Stimulated activated naive B cell treated with anti-CD40 and anti-IgM and Interleukin-4, amounts not matched to agents 10 μg/mL and 1 μg/mL and 100 μg/mL, for 72 hours (primary cell): ENCODE data around the gene CXorf58.
"Not testable (repeated sequence)": the region's sequence is repeated elsewhere in the genome, so short reads cannot be mapped to it uniquely, and the experiment has no call there.

Source experiments
- ATAC-seq, 2 donors: fragments of 150-1000 bp; cut with Tn5 transposase; replicated peaks; 2 replicates each; pipeline ENCODE4 v1.10.0; 2021; ENCODE audit warnings: moderate library complexity in 1 of 2
- DNase-seq: peaks from one replicate; pipeline ENCODE4 v3.0.0; 2021
- H3K27ac Mint-ChIP-seq: one replicate; pipeline ENCODE4 v1.8.0; 2022; ENCODE audit warnings: mild to moderate bottlenecking, mixed read lengths
- H3K27me3 Mint-ChIP-seq, 2 donors: one replicate each; pipeline ENCODE4 v1.8.0; 2022; ENCODE audit warnings: mixed read lengths in 2 of 2
- H3K36me3 Mint-ChIP-seq, 2 donors: one replicate each; pipeline ENCODE4 v1.8.0; 2022; ENCODE audit warnings: mixed read lengths in 2 of 2, mild to moderate bottlenecking in 1 of 2
- H3K4me1 Mint-ChIP-seq, 2 donors: one replicate each; pipeline ENCODE4 v1.8.0; 2022; ENCODE audit warnings: mixed read lengths in 2 of 2, mild to moderate bottlenecking in 1 of 2
- H3K4me3 Mint-ChIP-seq, 2 donors: one replicate each; pipeline ENCODE4 v1.8.0; 2022; ENCODE audit warnings: mild to moderate bottlenecking in 2 of 2, mixed read lengths in 2 of 2, moderate library complexity in 1 of 2
- H3K9me3 Mint-ChIP-seq, 2 donors: one replicate each; pipeline ENCODE4 v1.8.0; 2022; ENCODE audit warnings: mixed read lengths in 2 of 2, mild to moderate bottlenecking in 1 of 2

Gene CXorf58

GRCh38 chrX:23888887-23889501, 18.8 kb upstream of the CXorf58 start:
- DNase-seq (no peak), ATAC-seq (no peak)
- Mint-ChIP-seq H3K27me3 (no peaks in the 10 kb centered on the region), H3K9me3 (no peaks in the 10 kb centered on the region), H3K4me3 (no peak overlapping the region), H3K4me1 (peaks cover 5 to 7% of the 10 kb centered on the region in 2 donors), H3K36me3 (peaks cover 3% of the 10 kb centered on the region in 2 donors), H3K27ac (no peak overlapping the region)

- Mint-ChIP-seq H3K27me3 (no peaks in the 10 kb centered on the region), H3K27ac (no peak overlapping the region), H3K36me3 (peaks cover 0 to 3% of the 10 kb centered on the region in 2 donors), H3K9me3 (no peaks in the 10 kb centered on the region), H3K4me1 (no peaks in the 10 kb centered on the region), H3K4me3 (no peak overlapping the region)
- no peak for ATAC-seq
- DNase-seq, result no peak
Measured at GRCh38 chrX:23890933-23891332, 16.9 kb upstream of the CXorf58 start.

DNA sequence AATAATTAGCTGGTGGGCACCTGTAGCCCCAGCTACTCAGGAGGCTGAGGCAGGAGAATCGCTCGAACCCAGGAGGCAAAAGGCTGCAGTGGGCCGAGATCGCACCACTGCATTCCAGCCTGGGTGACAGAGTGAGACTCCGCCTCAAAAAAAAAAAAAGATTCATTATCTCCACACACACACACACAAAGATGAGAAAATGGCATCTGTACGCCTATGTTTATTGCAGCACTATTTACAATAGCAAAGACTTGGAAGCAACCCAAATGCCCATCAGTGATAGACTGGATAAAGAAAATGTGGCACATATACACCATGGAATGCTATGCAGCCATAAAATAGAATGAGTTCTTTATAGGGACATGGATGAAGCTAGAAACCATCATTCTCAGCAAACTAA, 12.8 kb upstream of the CXorf58 start:
- H3K4me1 Mint-ChIP-seq, H3K4me3 Mint-ChIP-seq, H3K27me3 Mint-ChIP-seq, H3K36me3 Mint-ChIP-seq, H3K9me3 Mint-ChIP-seq, H3K27ac Mint-ChIP-seq, ATAC-seq, DNase-seq: not testable (repeated sequence)

GRCh38 chrX:23896539-23896938, 11.3 kb upstream of the CXorf58 start:
- not testable (repeated sequence) for DNase-seq, H3K27ac Mint-ChIP-seq, H3K4me3 Mint-ChIP-seq, H3K36me3 Mint-ChIP-seq, H3K27me3 Mint-ChIP-seq, H3K4me1 Mint-ChIP-seq, H3K9me3 Mint-ChIP-seq, ATAC-seq

DNA sequence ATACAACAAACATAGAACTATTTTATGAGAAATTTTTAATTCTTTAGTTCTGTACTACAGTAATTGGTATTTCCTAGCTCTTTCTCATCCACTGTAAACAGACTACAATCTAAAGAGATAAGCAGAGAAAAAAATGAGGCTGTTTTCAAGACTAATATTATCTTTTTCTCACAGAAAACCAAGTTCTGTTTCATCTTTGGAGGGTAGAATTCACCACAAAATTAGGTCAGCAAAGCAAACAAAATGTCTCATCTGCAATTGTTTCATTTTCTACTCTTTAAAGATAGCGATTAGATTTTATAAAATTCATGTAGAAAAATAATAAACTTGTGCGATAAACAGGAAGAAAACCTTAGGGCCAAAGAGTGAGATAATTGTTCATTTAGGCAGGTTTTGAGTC, 10.8 kb upstream of the CXorf58 start:
- H3K27me3 Mint-ChIP-seq, result no peaks in the 10 kb centered on the region
- H3K36me3 Mint-ChIP-seq, result no peaks in the 10 kb centered on the region
- H3K9me3 Mint-ChIP-seq, result no peaks in the 10 kb centered on the region
- ATAC-seq (no peak), DNase-seq (no peak)
- no peak overlapping the region for H3K27ac Mint-ChIP-seq
- H3K4me1 Mint-ChIP-seq, result no peaks in the 10 kb centered on the region
- no peak overlapping the region for H3K4me3 Mint-ChIP-seq

- DNase-seq (no peak), ATAC-seq (no peak)
- no peaks in the 10 kb centered on the region for H3K36me3 Mint-ChIP-seq
- no peak overlapping the region for H3K27ac Mint-ChIP-seq
- H3K27me3 Mint-ChIP-seq, result no peaks in the 10 kb centered on the region
- no peaks in the 10 kb centered on the region for H3K4me1 Mint-ChIP-seq
- H3K4me3 Mint-ChIP-seq, result no peak overlapping the region
- no peaks in the 10 kb centered on the region for H3K9me3 Mint-ChIP-seq
Measured at GRCh38 chrX:23898412-23898959, 9.3 kb upstream of the CXorf58 start.

GRCh38 chrX:23900220-23900797, 7.5 kb upstream of the CXorf58 start:
- no peaks in the 10 kb centered on the region for H3K27me3 Mint-ChIP-seq
- H3K36me3 Mint-ChIP-seq, result peaks cover 0 to 3% of the 10 kb centered on the region in 2 donors
- H3K27ac Mint-ChIP-seq, result no peak overlapping the region
- no peaks in the 10 kb centered on the region for H3K4me1 Mint-ChIP-seq
- no peaks in the 10 kb centered on the region for H3K9me3 Mint-ChIP-seq
- no peak overlapping the region for H3K4me3 Mint-ChIP-seq
- ATAC-seq, result no peak
- DNase-seq, result no peak

GRCh38 chrX:23901060-23901459, 6.7 kb upstream of the CXorf58 start:
- no peak overlapping the region for H3K4me3 Mint-ChIP-seq
- peaks cover 0 to 4% of the 10 kb centered on the region in 2 donors for H3K36me3 Mint-ChIP-seq
- ATAC-seq (peak; percentile 48 to 60), DNase-seq (no peak)
- H3K27ac Mint-ChIP-seq, result no peak overlapping the region
- no peaks in the 10 kb centered on the region for H3K9me3 Mint-ChIP-seq
- no peaks in the 10 kb centered on the region for H3K4me1 Mint-ChIP-seq
- H3K27me3 Mint-ChIP-seq, result no peaks in the 10 kb centered on the region

- ATAC-seq (peak; percentile 92), DNase-seq (peak; percentile 19)
- Mint-ChIP-seq H3K9me3 (no peaks in the 10 kb centered on the region), H3K27me3 (no peaks in the 10 kb centered on the region), H3K4me3 (no peak overlapping the region), H3K27ac (no peak overlapping the region), H3K36me3 (peaks cover 0 to 4% of the 10 kb centered on the region in 2 donors), H3K4me1 (no peaks in the 10 kb centered on the region)
Measured at GRCh38 chrX:23901805-23902204, 6.0 kb upstream of the CXorf58 start.

- Mint-ChIP-seq H3K4me3 (no peak overlapping the region), H3K27ac (no peak overlapping the region), H3K36me3 (peaks cover 0 to 4% of the 10 kb centered on the region in 2 donors), H3K9me3 (no peaks in the 10 kb centered on the region), H3K4me1 (no peaks in the 10 kb centered on the region), H3K27me3 (no peaks in the 10 kb centered on the region)
- ATAC-seq, result no peak
- DNase-seq, result no peak
Measured at GRCh38 chrX:23902419-23902818, 5.4 kb upstream of the CXorf58 start.

GRCh38 chrX:23904096-23904495, 3.7 kb upstream of the CXorf58 start:
- no peak overlapping the region for H3K4me3 Mint-ChIP-seq
- H3K27ac Mint-ChIP-seq, result no peak overlapping the region
- peaks cover 0 to 6% of the 10 kb centered on the region in 2 donors for H3K4me1 Mint-ChIP-seq
- no peaks in the 10 kb centered on the region for H3K9me3 Mint-ChIP-seq
- DNase-seq, result no peak
- H3K36me3 Mint-ChIP-seq, result peaks cover 0 to 4% of the 10 kb centered on the region in 2 donors
- no peaks in the 10 kb centered on the region for H3K27me3 Mint-ChIP-seq
- ATAC-seq, result no peak

- no peaks in the 10 kb centered on the region for H3K27me3 Mint-ChIP-seq
Measured at GRCh38 chrX:23907111-23907497, 702 bp upstream of the CXorf58 start.

DNA sequence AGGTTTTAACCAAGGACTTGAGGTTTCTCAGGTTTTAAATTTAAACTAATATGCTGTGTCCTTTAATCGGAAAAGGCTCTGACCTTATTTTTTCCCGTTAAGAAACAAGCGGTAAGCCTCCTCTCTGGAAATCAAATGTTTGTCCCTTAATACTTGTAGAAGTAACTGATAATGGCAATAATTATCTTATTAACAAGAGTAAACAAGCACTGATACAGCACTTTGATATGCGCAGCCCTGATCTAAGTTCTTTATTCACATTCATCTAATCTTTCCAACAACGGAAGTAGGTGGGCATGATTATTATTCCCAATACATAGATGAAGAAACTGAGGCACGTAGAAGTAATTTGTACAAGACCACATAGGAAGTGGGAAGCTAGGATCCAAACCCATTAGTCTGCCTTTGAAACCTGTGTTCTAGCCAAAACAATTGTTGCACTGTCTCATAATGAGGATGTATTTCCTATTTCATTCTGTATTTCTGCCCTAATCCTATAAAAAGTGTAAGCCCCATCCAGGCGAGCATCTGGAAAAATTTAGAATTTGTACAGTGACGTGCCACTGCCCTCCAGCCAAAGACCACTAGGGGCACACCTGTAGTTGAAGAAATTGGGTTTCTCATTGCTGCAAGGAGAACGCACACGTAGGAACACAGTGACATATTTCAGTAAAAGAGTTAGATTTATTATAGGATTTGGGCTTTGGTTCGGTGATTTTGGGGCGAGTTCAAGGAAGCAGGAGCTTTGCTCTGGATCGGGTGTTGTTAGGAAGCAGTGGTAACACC, 606 bp downstream of the CXorf58 start:
- DNase-seq, result no peak
- Mint-ChIP-seq H3K27ac (peak overlapping the region; percentile 90), H3K4me1 (peaks cover 0 to 6% of the 10 kb centered on the region in 2 donors), H3K9me3 (no peaks in the 10 kb centered on the region), H3K4me3 (peak overlapping the region; percentile 21 to 82), H3K27me3 (no peaks in the 10 kb centered on the region), H3K36me3 (peaks cover 0 to 4% of the 10 kb centered on the region in 2 donors)
- ATAC-seq, result no peak

More at GRCh38 chrX:23907111-23907497, 702 bp upstream of the CXorf58 start:
- H3K9me3 Mint-ChIP-seq, result no peaks in the 10 kb centered on the region
- peaks cover 0 to 4% of the 10 kb centered on the region in 2 donors for H3K36me3 Mint-ChIP-seq
- DNase-seq, result no peak
- peak overlapping the region; percentile 90 for H3K27ac Mint-ChIP-seq
- H3K4me1 Mint-ChIP-seq, result peaks cover 0 to 6% of the 10 kb centered on the region in 2 donors
- ATAC-seq, result peak; percentile 6 to 14
- H3K4me3 Mint-ChIP-seq, result peak overlapping the region; percentile 78 to 82

DNA sequence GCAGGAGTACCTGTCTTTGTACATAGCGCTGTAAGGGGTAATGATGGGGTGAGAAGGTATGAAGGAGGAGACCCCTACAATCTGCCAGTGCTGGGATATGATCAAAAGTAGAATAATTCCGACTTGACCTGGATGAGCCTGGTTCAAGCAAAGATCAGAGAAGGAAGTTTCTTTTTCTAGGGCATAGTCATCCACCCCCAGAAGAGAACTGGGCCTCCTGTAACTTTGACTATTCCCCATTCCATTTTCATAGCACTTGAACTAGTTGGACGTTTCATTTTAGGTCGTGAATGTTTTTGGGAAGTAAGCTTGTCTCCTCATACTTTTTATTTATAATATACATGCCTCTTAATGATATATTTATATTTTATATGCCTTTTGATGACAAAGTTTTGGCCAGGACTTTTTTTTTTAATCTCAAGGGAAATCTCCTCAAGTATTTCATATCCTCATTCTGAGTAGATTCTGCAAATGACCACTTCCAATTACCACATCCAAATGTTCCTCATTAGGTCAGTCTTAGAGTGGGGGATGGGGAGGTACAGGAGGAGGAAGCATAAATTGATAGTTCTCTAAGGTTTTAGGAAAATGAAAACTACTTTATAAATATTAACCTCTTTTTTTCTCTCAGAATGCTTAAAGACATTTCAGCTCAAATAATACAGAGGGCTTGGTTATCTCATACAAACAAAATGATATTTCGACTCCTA, 3.5 kb downstream of the CXorf58 start:
- Mint-ChIP-seq H3K4me1 (peaks cover 0 to 6% of the 10 kb centered on the region in 2 donors), H3K36me3 (no peaks in the 10 kb centered on the region), H3K4me3 (no peak overlapping the region), H3K9me3 (no peaks in the 10 kb centered on the region), H3K27ac (no peak overlapping the region), H3K27me3 (no peaks in the 10 kb centered on the region)
- ATAC-seq (no peak), DNase-seq (no peak)
